HG03558 (cell line): ENCODE data around the gene NDUFS6.
"Not testable (repeated sequence)": the region's sequence is repeated elsewhere in the genome, so short reads cannot be mapped to it uniquely, and the experiment has no call there.

Source experiments
- ATAC-seq: cut with Tn5 transposase; IDR thresholded peaks from one replicate; pipeline ENCODE4 v1.9.1; 2021; ENCODE audit warnings: moderate number of reproducible peaks; ENCODE audit not compliant: unreplicated experiment; ENCODE audit errors: extremely low read depth

Gene NDUFS6

GRCh38 chr5:1781726-1782384, 19.4 kb upstream of the NDUFS6 start:
- ATAC-seq = no peak

DNA sequence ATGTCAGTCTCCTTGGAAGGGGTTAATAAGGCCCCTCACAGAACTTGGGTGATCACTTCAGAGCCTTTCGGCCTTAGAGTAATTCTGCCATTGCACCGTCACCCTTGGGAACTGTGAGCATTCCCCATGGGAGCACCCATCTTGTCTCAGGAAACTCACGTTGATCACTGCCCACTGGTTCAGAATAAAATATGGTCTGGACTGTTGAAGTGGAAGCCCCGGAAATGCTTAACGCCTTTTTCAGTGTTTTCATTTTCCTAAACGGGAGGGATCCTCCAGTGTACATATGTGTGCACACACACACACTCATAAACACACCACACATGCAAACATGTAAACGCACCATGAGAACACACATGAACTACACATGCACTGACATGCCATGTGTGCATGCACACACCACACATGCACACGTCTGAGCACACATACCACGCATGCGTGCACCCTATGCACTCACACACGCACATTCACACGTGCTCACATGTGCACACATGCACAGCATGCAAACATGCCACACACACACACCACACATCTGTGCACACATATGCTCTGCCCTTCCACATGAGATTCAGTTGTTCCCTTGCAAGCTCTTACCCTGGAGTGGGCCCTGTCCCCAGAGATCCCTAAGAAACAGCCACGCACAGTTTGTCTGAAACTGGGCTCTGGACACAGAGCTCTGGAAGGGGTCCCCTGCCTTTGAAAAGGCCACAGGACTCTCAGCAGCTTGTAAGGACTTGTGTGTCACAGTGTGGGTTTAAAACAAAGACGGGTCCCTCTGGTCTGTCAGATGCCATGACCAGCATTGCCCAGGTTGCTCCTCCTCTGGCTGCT, 18.6 kb upstream of the NDUFS6 start:
- ATAC-seq = peak; percentile 4

DNA sequence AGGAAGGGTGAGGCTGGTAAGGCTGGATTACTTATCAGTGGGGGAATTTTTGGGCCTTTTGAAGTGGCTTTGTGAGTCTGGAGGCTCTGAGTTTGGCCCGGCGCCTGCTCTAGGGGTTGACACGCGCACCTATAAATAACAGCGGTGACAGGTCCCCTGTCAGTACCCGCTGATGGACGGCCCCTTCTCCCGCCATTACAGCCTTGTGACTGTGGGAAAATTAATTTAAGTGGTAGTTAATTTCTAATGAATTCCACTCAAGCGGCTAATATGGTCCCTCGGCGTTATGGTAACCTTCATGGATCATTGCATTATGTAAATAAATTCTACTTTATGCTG, 18.0 kb upstream of the NDUFS6 start:
- peak; percentile 76 for ATAC-seq

DNA sequence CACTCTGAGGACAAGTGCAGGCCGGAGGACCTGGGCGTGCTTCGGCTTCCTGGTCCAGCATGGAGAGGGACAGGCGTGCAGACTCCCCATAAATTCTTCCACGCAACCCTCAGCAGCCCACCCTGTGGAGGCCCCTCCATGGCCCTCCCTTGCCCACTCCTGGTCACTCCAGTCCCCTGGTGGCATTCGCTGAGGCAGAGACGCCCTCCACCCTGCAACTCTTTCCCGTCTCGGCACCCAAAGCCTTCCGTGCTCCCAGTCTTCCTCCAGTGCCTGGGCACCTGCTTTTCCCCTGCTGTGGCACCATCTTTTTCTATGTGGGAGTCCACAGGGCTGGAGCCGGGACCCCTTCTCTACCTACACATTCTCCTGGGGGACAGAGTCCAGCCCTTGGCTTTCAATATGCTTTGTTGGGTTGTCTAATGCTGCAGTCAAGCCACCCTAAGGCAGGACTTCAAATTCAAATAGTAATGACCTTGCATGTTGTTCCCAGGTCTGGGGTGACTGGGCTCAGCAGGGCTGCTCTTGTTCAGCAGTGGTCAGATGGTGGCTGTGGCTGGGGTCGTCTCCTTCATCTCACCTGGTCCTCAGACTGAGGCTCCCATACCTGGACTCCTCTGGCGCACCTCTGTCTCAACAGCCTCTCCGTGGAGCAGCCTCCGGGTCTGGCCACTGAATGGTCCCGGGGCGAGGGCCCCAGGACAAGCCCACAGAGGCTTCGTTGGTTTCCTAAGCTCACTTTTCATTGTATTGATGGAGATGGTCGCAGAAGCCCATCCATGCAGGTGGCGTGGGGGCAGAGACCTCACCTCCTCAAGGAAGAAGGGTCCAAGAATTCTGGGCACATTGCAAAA, 16.8 kb upstream of the NDUFS6 start:
- no peak for ATAC-seq

DNA sequence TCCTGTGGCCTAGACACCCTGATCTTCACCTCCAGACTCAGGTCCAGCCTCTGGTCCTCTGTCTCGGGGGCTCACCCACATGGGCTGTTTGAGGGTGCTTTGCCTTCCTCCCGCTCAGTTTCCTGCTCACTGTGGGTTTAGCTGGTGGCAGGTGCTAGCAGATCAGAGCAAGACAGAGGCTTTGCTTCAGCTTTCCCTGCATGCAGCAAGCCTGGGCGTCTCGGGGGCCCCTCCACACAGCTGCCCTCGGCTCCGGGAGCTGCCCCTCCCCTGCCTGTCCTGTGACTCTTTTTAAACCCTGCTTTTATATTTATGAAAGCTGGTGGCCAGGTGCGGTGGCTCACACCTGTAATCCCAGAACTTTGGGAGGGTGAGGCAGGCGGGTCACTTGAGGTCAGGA, 16.1 kb upstream of the NDUFS6 start:
- no peak for ATAC-seq

GRCh38 chr5:1785984-1786383, 15.2 kb upstream of the NDUFS6 start:
- ATAC-seq = no peak

GRCh38 chr5:1786621-1787471, 14.4 kb upstream of the NDUFS6 start:
- ATAC-seq = no peak

DNA sequence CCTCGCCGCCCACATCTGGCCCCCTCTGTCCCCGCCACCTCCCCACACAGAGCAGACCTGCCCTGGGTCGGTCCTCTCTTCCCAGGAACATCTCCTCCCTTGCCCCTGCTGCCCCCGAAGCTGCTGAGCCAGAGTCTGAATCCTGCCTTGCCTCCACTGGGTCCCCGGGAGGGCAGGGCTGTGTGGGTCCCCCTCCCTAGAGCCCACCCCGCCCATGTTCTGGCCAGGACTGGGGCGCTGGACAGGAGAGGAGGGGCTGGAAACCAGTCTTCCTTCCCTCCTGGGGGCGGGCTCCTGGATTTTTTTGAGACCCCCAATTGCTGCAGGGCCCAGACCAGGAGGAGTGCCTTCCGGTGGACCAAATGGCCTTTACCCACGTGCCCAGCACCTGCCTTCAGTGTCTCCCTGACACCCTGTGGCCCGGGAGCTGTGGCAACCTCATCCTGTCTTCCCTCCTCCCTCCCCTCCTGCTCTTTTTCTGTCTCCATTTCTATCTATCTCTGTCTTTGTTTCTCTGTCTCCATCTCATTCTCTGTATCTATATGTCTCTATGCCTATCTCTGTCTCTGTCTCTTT, 13.6 kb upstream of the NDUFS6 start:
- ATAC-seq = no peak

DNA sequence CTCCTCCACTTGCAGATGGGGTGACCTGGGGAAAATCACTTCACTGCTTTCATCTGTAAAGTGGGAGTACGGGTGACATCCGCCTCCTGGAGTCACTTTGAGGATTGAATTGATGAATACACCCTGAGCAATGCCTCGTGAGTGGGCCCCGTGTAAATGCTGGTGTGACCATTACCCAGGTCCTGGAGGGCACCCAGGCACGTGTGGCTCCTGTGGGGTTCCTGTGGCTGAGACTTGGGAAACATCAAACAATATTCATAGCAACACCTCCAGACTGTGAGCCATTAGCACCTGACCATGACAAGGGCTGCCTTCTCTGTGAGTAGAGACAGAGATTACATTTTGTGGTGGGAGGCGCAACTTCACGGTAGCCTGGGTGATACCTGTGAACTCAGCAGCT, 13.0 kb upstream of the NDUFS6 start:
- no peak for ATAC-seq

DNA sequence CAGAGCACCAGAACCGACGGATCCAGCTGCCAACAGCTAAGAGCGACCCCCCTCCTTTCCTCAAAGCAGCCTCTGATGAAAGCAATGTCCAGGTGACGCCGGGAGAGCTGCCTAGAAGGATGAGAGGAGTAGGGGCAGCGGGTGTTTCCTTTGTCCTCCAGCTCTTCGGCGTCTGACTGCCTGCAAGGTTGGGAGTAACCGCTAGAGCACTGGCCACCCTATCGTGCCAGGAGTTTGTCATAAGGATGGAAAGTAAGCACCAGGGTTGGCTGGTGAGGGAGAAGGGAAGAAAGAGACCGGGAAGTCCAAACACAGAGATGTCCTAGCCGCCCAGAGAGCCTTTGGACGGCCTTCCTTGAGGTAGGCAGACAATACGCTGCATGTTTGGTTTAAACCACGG, 12.4 kb upstream of the NDUFS6 start:
- ATAC-seq = no peak

- ATAC-seq = not testable (repeated sequence)
These were observed 11.8 kb upstream of the NDUFS6 start for GRCh38 chr5:1789438-1789833.

DNA sequence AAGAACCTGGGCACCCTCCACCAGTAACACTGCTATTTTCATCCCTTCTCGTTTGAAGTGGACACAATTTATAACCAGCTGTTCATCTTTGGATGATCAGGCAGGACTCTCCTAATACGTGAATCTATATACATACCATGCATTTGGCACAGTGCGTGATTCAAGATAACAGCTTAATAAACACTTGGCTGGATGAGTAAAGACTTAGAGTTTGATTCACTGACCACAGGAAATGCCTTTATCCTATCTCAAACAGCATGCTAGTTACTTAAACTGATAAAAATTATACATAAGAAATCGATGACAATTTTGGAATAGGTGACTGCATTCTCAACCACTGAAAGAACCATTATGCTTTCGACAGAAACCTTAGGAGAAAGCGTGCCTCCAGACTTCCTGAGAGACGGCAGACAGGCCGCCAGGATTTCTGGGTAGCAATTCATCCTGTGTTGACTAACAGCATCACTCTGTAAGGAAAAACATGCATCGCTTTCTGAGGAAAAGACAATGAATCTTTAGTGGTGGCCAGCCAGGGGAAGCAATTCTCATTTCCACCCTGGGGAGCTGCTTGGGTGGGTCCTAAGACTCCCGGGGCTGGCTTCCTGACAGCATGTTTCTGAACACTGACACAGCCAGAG, 11.3 kb upstream of the NDUFS6 start:
- no peak for ATAC-seq

DNA sequence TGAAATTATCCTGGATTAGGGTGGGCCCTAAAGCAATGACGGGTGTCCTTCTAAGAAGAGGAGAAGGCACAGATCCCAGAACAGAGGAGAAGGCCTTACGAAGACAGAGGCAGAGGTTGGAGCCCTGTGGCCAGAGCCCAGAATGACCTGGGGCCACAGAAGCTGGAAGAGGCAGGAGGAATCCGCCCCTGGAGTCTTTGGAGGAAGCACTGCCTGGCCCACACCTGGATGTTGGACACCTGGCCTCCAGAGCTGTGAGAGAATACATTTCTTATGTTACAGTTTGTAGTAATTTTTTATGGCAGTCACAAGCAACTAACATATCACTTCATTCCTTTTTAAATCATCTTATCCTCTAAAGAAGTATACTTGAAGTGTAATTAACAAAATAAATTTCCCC, 10.0 kb upstream of the NDUFS6 start:
- ATAC-seq = no peak

DNA sequence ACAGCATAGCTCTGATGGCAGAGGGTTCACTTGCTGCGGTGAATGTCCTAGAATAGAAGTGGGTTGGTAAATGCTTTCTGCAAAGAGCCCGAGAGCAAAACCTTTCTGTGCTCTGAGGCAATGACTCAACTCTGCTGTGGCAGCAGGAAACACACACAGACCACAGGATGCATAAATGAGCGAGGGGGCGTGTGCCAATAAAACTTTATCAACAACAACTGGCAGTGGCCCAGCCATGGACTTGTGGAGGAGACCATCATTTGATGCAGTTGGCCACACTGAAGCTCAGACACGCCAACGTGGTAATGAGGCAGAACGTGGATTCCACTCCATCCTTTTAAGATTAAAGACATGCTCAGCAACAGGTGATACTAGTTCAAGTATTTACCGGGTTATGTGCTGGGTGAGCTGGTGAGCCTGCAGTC, 8.4 kb upstream of the NDUFS6 start:
- peak; percentile 96 for ATAC-seq

- ATAC-seq = no peak
These were observed 7.9 kb upstream of the NDUFS6 start for GRCh38 chr5:1793301-1793740.

DNA sequence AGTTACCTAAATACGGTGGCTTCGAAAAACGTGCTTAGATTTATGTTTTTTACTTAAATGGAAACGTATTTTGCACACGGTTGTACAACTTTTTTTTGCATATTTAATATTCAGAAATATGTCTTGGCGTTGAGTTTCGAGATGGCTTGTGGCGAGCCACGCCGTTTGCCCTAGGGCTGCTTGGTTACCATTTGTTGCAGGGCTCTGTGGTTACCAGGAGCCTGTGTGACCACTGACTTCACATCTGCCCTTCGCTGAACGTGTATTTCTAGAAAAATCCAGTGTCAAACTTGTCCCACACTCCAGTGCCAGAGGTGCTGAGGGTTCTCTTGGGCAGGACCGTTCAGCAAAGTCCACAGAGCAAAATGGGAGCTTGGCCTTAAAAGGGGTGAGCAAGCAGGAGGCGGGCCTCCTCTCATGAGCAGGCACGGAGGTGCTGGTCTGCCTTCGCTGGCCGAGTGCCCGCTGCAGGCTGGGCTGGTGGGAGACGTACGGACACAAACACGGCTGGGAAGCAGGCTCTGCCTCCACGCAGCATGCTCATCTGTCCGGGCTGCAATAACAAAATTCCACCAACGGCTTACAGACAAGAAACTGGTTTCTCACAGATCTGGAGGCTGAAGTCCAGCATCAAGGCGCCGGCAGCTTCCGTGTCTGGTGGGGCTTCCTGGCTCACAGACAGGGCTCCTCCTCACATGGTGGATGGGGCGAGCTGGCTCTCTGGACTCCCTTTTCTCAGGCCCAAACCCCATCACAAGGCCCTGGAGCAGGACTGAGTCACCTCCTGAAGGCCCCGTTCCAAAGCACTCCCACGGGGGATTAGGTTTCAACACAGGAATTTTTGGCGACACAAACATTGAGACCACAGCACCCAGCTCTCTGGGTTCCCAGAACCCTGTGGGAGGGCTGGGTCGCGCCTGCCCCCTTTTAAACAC, 7.0 kb upstream of the NDUFS6 start:
- ATAC-seq = no peak

DNA sequence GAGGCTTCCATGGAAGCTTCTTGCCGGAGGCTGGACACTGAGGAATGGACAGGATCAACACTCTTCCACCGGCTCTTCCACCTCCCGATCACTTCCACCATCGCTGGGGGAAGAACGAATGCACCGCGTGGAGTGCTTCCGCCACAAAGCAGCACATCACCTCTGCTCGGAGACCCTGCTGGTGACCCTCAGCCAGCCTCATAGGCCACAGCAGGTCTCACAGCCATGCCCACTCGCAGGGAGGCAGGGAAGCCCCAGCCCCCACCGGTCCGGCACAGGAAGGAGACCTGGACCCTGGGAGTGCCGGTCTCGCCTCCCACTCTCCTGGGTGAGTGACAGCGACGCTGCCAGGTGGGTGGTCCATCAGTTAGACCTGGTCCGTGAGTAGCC, 6.3 kb upstream of the NDUFS6 start:
- no peak for ATAC-seq

DNA sequence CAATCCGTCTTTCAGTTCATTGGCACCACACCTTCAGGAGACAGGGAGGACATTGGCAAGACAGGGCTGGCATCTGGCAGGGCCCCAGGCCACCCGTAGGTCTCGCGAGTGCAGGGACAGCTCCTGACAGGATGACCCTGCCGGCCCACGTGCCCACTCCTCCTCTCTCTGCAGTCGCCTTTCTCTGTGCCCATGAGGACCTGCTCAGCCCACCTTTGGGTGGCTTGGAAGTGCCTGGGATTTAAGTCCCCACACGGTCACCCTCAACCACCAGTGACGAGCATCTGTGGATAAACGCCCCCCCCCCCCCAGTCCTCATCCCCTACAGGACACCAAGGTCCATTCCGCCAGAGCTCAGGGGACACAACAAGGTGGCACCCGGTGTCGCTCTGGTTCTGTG, 5.7 kb upstream of the NDUFS6 start:
- ATAC-seq = no peak
